CD4-positive, alpha-beta T cell treated with Interleukin-4 for 1 hour (primary cell): Measurements from ENCODE around the gene PREX1.

Experiments
- DNase-seq, 2 donors: peaks; one replicate each; pipeline ENCODE4 v3.0.0-alpha.2; 2020 to 2022

Gene PREX1

DNA sequence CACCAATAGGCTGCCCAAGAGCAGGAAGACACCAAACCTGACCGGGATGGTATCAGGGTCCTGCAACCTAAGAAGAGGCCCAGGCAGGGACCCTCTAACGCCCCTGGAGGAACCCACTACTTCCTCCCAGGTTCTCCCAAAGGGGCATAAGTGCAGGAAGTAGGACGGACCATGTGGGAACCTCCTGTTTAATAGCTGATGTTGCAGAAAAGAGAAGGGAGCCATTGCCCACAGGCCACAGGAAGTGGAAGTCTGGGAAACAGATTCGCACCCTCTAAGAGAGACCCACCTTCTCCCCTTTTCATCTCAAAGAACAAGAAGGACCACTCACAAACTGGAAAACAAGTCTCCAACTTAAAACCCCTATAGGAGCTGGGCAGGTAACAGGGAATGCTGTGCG lies 18.1 kb downstream of the PREX1 start:
- no peak for DNase-seq

DNA sequence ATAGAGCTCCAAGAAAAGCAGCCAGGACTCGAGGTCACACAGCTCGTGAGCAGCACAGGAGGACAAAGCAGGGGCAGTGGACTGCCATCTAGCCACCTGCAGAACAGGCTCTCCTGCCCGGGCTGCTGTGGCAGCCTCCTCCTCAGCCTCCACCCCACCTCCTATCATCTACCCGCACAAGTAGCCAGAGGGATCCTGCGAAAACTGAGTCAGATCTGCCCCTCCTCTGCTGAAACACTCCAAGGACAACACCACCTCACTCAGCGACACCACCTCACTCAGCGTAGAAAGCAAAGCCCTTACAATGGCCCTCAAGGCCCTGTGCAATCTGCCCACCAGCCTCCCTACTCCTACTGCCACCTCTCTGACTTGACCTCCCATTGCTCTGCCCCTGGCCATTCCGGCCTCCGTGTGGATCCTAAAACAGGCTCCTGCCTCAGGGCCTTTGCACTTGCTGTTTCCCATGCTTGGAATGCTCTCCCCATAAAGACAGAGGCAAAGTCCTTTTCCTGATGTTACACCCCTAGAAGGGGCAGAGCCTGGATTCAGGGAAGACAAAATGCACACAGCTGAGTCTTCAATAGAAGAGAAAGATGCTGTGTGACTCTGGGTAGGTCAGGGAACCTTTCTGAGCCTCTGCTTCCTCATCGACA lies 19.3 kb downstream of the PREX1 start:
- DNase-seq = no peak

DNA sequence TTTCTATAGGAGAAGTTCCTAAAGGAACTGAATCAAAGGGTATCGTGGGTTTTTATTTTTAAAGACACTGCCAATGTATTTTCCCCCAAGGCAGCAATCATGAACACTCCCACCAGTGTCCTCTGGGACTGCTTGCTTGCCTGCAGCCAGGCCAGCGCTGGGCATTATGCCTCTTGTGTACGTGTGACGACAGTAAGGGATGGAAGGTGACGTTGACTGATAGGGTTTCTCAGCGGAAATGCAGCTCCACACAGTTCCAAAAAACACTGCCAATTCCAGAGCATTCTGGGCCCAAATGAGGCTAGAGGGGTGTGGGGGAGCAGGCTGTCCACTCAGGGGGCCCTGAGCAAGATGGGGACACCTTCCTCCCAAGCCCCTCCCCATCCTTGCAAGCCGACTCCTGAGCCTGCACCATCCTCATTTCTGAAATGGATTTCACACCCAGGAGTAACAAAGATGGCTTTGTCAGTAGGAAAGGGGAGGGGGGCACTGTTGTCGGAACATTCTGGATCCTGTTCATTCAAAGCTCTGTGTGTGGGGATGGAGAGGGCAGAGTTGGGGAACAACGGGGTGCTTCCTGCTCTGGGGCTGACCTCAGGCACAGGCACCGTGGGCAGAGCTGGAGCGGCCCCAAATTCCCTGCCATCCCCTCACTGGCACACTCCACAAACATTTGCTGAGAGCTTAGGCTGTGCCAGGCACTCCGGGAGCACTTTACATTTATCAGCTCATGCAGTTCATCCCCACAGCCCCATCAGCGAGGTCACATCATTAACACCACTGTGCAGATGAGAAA lies 20.0 kb downstream of the PREX1 start:
- DNase-seq = no peak

DNA sequence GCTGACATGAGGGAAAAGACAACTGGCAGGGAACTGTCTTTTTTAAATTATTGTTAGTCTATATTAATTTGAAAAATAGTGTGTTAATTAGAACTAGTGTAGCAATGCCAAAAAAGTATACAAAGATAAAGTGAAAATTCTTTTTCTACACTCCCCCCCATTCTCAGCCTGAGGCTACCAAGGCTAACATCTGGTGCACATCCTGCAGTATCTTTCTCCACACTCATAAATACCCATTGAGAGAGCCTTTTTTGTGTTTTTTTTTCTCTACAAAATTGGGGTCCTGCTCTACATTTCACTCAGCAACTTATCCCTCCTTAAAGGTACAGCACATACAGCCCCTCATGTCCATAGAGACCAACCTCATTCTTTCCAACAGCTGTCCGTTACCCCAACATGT lies 20.7 kb downstream of the PREX1 start:
- no peak for DNase-seq

DNA sequence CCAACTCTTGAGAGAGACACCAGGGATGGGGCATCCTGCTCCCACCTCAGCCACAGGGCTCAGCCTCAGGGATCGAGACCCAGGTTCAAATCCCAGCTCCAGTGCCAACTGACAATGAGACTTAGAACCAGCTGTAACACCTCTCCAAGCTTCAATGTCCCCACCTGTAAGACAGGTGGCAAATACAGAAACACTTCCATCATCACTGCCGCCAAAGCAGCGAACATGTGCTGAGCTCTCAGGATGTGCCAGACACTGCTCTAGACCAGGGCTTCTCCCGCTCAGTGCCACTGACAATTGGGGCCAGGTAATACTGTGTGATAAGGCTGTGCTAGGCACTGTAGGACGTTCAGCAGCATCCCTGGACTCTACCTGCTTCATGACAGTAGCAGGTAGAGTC lies 22.1 kb downstream of the PREX1 start:
- DNase-seq = no peak

DNA sequence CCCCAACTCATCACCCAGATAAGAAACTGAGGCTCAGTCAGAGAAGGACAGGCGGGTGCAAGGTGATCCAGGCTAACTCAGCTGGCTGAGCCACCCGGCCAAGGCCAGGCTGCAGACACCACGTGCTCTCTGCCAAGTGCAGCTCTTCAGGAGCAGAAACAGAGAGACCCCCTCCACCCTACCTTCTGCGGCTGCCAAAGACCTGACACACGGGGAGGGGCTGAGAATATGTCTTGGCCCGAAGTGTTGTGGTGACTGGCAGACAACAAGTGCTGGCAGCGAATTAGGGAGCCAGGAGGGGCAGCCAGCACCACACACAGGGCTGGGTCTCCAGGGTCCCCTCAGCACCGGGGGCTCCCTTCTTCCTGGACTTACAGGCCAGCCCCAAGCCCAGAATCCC lies 22.5 kb downstream of the PREX1 start:
- no peak for DNase-seq

DNA sequence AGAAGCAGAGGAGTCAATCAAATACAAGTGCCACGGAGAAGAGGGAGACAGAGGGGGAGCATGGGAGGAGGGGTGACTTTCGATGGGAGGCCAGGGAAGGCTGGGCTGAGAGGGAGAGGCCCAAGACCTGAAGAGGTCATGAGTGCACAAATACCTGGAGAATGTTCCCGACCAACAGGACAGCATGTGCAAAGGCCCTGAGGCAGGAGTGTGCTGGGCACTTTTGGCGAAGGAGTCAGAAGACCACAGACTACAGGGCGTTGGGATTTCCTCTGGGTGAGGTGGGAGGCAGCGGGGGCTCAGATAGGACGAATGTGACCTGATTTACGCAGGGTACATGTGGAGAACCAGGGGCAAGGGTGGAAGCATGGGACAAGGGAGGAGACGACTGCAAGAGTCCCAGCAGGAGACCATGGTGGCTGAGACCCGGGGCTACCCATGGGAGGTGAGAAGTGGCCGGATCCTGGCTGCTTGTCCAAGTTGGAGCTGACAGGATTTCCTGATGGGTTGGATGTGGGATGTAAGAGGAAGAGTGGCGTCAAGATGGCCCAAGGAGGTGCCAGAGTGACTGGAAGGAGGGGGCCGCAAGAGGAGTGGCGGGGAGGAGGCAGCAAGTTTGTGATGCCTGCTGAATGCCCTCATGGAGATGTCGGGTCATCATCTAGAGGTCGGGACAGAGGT lies 23.4 kb downstream of the PREX1 start:
- no peak for DNase-seq

DNA sequence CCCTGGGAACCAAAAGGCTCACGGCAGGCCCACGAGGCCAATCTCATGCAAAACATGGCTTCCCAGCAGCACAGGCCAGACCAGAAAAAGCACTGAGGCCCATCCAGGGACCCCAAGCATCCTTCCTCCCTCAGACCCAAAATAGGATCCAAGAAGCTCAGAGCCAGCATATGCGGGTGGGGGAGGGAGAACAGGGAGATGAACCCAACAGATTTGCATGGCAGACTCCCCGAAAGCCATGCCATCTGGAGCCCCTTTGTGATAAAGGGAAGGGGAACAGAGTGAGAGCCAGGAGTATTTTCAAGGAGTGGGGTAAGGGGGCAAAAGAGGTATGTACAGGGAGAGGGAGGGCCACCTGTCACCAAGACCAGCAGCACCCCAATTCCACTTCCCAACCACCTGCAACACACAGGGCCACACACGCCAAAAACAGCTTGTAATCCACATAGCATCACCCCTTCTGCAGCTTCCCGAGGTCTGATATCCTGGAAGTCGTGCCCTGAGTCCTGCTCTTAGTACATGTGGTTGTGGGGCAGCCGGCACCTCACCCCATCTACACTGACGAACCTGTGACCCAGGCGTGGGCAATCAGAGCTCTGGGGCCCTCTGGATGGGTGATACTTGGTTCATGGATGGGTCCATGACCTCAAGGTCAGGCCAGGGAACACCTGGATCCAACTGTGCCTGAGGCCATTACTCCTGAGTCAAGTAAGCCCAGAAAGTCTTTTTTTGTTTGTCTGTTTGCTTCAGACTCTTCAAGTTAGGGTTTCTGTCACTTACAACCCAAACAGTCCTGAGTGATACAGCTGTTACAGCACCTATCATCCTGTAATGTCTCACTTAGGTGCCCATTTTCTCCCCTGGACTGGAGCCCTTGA lies 24.4 kb downstream of the PREX1 start:
- DNase-seq = no peak

DNA sequence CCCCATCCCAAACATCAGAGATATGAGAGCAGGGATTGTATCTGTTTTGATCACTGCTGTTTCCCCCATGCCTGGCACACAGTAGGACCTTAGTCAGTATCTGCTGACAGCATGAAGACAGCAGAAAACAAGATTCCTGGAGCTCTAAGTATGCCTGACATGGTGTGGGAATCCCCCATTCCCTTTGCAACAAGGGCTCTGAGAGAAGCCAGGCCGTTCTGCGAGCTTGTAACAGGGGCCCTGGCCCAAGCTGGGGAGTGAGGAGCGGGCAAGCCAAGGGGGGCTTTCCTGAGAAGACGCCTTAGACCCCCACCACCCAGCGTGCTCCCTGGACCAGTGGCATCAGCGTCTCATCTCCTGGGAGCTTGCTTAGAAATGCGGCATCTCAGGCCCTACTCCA lies 25.2 kb downstream of the PREX1 start:
- no peak for DNase-seq

DNA sequence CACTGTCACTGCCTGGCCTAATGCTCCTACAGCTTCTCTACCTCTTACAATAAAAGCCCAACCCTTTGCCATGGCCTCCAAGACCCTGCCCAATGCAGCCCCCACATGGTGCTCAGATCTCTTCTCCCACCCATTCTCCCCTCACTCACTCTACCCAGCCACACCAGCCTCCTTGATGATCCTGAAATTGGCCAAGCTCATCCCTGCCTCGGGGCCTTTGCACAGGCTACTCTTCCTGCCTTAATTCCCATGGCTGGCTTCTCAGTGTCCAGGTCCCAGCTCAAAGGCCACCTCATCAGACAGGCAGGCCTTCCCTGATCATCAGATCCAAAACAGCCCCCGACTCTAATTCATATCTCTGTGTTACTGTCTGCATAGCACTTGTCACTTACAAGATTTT lies 25.6 kb downstream of the PREX1 start:
- DNase-seq = no peak

DNA sequence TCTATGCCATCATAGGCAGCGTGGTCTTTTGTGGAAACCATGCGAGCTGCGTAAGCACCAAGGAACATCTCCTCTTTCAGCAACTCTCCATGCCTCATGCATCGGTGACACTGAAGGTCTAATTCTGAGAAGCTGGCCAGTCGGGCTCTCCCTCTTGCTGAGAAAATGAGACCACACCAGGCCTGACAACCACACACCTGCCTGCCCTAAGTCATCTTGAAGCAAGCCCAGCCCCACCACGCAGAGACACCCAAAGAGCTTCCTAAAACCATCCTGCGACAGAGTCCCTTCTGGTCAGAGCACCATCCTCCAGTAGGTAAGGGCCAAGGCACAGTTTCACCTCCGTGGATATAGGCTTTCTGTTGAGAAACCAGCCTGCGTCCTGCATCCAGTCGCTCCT lies 26.6 kb downstream of the PREX1 start:
- no peak for DNase-seq

DNA sequence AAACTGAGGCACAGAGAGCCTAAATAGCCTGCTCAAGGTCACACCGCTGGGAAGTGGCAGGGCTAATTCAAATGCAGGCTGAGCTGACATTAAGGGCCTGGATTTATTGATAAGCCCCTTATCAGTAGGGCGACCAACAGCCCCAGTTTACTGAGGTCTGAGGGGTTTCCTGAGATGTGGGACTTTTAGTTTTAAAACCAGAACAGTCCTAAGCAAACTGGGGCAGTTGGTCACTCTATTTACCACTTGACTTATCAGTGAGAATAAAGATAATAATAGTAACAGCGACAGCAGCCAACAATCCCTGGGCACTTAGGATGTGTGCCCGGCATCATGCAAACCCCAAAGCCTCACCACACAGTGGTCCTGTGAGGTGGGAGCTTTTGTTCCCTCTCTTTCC lies 27.6 kb downstream of the PREX1 start:
- no peak for DNase-seq

DNA sequence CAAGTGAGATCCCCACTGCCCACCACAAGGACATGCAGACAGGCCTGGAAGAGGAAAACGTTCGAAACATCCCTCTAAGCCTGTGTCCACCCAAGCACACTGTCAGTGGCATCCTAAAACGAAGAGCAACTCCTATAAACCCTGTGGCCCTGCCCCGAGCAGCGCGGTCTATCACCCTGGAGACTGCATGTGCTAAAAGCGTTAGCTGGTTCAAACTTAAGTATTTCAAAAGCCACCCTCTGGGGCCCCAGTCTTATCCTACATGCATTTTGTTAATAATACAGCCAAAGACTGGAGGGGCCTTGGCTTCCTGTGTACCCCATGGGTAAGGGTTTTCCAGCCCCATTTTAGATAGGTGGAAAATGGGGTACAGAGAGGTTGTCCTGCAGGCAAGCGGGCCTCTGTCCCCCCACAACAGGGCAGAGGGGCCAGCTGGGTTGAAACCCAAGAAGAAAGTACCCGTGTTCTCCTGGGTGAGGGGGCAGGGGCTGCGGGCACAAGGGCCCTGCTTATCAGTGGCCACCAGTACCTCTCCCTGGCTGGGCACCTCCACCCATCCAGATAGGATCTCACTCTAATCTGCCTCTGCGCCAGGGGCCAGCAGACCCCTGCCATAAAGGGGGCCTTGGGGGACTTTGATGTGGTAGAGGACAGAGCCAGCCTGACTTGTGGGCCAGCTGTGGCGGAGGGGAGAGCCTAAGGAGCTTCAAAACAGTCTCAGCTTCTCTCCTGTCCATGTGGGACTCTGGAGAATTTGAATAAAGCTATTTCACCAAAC lies 28.3 kb downstream of the PREX1 start:
- no peak for DNase-seq

DNA sequence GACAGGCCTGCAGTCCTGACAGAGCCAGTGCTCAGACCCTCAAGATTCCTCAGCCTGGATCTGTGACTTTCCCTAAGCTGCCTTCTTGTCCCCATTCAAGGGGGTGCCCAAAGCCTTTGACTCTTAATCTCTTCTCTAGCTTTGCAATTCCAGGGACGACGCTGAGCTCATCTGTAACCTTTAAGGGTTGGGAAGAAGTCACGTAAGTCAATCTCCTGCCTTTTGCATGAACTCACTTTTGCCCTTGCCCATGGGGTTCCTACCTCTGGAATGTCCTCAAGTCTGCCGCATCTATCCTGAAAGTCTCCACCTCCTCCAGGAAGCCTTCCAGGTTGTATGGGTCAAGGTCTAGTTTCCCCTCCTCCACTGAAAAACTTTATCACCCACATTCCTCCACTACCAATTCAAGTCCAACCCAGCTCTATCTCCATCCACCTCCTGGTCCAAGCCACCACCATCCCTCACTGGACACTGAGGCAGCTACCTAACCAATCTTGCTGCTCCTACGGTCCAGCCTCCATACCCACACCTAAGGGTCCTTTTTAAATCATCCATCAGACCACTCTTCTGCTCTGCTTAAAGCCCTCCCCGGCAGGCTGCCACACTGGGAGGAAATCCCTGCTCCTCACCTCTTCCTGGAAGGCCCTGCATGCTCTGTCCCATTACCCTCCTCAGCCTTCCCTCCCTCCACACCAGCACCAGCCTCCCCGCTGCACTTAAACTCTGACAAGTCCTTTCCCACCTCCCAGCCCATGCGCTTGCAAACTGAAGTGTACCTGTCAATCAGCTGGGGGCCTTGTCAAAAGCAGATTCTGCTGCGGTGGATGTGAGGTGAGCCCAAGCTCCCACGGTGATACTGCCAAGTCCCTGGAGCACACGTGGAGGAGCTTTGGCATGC lies 29.7 kb downstream of the PREX1 start:
- DNase-seq = no peak

DNA sequence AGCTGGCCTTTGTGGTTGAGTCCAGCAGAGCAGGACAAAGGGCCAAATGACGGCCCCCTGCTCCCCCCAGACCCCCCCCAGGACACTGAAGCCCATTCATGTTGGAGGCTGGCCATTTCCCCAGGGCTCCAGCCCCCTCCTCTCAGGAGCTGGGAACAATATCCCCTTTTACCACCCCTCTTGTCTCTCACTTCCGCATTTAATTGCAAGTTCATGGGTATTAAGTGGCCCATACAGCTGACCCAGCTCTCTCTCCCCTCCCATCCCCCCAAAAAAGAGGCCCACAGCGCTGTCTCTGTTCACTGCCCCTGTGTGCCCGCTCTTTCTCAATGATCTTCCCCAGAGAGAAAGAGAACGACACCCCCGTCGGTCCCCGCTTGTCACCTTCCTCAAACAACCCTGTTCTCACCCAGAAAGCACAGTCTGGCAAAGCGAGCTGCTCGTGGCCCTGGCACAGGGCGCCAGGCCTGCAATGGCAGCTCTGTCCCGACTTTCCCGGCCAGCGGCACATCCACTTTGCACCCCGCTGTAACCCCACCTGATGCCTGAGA lies 30.4 kb downstream of the PREX1 start:
- DNase-seq = peak in 1 of 2 donors; percentile 55

DNA sequence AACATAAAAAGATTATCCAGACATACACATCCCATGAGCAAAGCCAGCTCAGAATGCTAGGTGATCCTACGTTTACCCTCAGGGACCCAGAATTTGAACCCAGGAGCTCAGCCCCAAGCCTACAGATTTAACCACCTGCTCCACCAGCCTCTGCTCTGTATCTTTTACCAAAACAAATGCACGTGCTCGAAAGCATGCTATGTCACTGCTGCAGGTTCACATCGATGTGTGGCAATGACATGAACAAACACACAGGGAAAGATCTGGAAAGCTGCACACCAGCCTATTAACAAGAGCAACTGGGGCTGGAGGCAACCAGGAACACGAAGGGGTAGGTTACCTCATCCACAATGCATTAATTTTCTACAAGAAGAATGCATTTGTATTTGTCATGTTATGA lies 32.1 kb downstream of the PREX1 start:
- no peak for DNase-seq

DNA sequence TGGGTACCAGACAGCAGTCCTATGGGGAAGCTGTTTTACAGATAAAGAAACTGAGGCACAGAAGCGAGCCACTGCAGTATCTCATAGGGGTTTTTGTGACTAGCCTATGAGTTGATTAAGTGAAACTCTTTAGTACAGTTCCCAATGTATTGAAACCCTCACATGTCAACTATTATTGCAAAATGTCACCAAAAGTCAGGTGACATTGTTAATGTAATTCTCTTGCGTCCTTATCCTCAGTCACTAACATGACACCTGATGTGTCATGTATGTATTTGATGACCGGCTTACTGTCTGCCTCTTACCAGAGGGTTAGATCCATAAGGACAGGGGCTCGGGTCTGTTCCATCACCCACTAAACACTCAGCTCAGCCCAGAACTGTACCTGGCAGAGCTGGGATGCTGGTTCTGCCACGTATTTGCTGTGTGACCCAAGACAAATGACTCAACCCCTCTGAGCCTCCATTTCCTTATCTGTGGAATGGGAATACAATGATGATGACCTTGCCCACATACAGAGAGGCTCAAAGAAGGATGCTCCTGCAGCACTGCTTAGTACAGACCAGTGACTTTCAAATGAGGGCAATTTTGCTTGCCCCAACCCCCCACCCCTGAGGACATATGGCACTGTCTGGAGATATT lies 32.9 kb downstream of the PREX1 start:
- no peak for DNase-seq

DNA sequence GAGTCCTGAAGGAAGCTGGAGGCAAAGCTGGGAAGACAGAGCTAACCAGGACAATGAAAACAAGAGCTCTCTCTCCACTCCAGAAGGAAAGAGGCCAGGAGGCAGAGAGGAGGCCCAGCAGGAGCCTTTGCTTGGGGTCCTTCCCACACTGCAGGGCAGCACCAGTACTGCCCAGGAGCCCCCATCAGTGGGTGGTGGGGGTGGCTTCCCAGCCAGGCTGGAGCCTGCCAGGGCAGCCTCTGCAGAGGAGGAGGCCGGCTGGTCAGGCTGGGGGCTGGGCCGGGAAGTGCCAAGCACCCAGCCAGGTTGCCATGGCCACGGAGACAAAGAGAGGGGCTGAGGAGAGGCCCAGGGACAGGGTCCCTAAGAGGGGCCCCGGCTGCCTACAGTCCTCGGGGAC lies 33.4 kb downstream of the PREX1 start:
- DNase-seq = no peak

DNA sequence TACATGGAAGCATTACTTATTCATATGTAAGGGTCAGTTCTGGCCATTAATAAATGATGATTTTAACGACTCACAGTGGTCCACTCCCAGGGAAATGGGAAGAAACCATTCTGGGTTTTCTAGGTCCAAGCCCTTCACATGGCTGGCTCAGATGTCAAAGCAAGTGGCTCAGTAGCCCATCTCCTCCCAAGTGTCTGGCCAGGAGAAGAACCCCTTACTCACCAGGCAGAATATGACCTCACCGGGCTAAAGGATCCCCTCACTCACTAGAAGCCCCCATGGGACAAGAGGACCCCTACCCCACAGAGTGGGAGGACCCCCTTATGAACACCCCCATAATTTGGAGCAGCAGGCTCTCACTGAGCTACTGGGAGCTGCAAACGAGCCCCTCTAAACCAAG lies 34.0 kb downstream of the PREX1 start:
- DNase-seq = no peak

DNA sequence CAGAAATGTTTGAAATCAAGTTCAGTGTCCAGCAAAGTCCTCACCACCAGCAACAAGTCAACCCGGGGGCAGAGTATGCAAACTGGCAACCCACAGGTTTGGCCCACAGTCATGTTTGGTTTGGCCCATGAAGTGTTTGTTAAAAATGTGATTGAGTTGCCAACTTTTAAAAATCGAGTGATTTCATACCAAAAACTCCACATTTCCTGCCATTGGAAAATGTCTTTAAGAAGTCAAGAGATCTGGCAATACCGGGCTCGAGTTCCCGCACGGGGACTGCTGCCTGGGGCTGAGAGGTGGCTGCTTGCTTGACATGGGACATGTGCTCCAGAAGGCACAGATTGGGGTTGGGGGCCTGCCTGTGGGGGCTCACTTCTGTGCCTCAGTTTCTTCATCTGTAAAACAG lies 36.1 kb downstream of the PREX1 start:
- no peak for DNase-seq
